ENCODE data around the gene FAM228A.
"Not testable (repeated sequence)": the region's sequence is repeated elsewhere in the genome, so short reads cannot be mapped to it uniquely, and the experiment has no call there.

FAM228A gene

DNA sequence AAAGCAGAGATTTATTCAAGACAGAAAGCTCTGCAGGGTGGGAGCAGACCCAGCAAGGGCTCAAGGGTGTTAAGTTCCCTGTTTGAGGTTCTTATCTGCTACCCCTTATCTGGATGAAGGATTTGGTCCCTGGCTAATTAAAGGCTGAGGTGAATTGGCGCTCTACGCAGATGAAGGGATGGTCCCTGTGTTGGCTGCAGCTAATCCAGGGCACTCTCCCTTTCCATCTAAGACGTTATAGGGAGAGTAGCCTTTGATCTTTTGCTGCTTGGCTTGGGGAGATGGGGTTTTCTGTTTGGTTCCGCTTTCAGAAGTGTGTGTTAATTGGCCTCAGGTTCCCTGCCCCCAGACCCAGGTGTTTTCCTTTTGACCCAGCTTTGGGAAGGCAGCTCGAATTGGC lies 17.0 kb downstream of the FAM228A start:
- DNase-seq: no peak

DNA sequence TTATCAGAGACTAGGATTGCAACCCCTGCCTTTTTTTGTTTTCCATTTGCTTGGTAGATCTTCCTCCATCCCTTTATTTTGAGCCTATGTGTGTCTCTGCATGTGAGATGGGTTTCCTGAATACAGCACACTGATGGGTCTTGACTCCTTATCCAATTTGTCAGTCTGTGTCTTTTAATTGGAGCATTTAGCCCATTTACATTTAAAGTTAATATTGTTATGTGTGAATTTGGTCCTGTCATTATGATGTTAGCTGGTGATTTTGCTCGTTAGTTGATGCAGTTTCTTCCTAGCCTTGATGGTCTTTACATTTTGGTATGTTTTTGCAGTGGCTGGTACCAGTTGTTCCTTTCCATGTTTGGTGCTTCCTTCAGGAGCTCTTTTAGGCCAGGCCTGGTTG lies 22.4 kb downstream of the FAM228A start:
- not testable (repeated sequence) for DNase-seq

DNA sequence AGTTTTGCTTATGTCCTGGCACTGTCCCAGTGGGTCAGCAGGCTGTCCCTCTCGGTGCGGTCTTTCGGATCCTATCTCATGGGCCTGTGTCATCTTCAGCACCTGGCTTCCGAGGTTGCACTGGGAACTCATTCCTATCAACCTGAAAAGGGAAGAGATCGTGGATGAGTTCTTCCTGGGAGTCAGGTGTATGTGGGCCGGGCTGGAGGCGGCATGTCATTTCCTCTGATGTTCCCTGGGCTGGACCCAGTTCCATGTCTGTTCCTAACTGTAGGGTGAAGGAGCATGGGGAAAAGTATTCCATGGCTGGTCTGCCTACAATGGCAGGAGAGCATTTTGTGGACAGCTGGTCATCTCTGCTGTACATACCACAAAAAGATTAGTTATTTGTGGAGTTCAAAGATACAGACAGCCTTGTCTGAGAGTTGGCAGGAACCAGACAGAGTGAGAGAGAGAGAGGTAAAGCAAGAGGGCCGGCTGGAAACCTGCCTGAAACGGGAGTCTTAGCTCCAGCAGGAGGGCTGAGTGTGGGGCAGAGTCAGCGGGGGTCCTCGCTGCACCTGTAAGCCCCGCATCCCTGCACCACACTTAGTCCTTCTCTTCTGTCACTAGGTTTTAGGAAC lies 25.2 kb downstream of the FAM228A start:
- no peak for DNase-seq

DNA sequence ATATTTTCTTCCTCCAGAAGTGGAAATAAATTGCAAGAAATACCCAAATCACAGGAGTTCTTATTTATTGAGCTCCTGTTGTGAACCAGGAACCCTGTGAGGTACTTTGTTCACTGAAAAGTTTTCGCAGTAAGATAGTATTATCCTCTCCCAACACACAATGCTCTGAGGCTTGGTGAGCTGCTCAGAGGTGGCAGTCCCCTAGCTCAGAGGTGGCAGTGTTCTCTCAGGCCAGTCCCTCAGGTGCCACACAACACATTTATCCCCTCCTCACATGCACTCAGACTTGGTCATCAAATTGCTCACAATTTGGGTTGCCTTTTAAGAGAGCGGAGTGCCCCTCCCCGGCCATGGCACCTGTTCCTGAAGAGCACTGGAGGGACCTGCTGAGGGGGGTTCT lies 25.9 kb downstream of the FAM228A start:
- no peak for DNase-seq

DNA sequence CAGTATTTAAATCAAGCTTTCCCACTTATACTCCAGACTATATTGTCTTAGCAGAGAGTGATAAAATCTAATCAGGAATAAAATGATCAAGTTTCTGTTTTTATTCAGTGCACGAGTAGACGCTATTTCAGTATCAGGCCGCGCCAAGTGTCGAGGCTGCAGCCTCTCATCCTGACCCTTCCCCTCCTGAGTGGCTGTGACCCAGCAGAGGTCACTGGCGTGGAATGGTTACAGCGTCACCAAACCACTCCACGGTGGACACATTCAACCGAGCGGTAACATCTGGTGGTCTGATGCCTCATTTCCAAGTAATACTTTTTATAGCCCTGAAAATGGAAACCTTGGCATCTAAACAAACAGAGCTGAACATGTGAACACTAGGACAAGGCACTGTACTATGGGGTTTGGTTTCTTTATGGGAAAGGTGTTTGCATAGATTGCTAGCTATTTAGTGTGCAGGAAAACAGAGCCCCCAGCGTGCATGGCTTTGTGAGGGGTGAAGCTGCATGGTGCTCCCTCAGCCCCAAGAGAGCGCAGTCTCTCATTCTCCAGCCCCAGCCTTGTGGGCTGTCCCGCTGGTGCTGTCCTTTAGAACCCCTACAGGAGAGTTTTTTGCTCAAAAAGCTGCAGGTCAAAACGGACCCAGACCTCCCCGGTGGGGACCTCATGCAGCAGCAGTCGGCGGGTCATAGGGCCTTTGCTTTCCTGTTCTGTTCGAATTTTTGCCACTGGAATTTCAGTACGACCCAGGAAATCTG lies 28.4 kb downstream of the FAM228A start:
- no peak for DNase-seq

DNA sequence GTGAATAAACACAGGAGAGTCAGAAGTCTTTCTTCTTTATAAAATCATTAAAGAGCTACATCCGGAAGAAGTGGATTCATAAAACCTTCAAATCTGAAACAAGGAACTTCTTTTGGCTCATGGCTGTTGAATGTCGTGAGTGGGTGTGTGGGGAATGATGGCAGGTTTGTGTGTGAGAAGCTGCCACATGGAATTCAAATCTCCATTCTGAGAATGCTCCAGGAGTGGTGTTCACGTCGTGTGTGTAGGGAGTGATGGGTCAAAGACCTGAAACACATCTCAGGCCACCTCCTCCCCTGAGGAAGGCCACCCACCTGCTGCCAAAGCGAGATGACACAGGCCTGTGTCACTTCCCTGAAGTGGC lies 28.9 kb downstream of the FAM228A start:
- DNase-seq: no peak

DNA sequence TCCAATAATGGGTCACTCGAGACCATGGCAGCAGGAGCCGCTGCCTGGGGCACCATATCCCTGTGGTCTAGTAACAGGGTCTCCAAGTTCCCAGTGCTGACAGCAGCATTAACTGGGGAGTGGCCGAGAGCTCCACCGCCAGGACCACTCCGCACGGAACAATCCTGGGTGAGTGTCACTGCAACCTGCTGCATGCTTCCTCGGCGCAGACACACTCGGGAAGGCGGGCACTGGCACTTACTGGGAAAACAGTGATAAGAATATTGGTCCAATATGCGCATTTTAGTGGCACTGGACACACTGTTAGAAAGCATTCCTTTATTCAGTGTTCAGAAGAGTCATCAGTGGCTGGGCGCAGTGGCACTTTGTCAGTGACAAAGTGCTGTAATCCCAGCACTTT lies 29.7 kb downstream of the FAM228A start:
- DNase-seq: no peak

DNA sequence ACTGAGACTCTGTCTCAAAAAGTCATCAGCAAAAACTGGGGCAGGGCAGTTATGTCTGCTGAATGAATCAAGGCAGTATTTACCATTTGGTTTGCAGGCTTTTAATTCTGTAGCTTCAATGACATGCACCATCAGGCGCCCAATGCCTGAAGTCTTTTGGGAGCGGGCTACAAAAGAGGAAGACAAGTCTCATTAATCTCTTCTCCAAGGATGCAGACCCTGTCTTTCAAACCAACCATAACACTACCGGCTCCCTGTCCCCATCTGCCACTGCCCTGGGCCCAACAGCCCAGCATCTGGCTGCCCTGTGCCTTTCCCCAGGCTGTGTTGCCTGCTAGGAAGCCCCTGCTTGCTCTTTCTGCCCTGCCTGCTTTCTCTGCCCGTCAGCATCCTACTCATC lies 30.3 kb downstream of the FAM228A start:
- no peak for DNase-seq

DNA sequence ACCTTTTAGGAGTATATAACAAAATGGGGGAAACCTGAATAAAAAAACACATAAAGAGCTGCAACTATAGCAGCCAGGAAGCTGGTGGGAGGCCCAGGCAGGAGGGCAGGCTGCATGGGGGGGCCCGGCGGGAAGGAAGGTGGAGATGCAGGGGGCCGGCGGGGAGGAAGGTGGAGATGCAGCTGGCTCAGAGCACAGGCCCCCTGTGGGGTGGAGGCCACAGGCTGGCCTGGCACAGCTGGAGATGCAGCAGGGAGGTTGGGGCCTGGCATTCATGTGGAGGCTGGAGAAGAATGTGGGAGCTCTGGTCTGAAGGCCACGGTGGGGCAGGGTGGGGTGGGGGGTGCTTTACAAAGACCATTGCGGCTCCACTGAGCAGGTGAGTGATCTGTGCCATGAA lies 31.4 kb downstream of the FAM228A start:
- DNase-seq: no peak

DNA sequence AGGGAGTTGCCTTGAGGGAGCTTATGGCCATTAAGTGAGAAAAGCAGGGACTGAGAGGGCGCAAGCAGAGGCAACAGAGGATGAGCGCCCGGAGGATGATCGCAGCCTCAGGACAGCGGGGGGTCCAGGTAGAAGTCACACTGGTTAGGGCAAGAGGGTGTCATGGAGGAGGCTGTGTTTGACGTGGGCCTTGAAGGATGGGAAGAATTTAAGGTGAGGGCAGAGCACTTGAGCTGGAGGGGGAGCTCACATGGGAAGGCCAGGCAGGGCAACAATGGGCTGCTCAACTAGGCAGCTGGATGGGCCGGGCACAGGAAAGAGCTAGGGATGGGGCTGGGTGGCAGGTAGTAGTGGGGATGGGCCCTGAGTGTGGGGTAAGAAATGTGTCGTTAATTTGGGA lies 31.9 kb downstream of the FAM228A start:
- DNase-seq: no peak

DNA sequence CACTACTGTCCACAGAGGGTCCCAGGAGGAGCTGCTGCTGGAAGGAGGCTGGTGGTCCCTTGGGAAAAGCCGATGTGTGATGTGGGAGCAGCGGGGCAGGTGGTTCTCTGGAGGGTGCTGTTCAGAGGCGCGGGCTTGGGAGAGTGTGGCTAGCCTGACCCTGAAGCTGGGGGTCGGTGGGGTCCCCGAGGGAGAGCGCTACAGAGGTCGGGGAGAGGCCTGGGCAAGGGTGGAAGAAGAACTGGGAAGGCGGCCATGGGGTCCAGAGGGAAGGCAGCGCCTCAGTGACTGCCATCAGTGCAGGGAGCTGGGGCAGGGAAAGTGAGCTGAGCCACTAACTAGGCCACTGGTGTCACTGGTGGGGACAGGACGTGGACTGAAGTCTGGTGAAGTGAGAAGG lies 32.5 kb downstream of the FAM228A start:
- no peak for DNase-seq

DNA sequence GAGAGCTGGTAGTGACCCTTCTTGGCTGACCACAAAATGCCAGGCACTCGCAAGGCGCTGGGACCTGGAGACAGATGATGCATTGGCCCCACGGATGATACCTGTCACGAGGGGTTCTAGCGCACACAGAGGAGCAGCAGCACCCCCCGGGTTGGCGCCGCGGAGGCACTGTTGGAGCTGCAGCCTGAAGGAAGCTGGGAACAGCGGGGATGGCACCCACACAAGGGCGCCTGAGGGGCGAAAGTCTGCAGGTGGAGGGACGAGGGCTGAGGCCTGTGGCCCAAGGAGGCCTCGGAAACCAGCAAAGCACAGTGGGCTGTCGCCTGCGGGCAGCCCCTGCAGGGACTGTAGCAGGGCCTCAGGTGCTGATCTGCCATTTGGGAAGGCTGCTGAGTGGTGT lies 33.6 kb downstream of the FAM228A start:
- no peak for DNase-seq

DNA sequence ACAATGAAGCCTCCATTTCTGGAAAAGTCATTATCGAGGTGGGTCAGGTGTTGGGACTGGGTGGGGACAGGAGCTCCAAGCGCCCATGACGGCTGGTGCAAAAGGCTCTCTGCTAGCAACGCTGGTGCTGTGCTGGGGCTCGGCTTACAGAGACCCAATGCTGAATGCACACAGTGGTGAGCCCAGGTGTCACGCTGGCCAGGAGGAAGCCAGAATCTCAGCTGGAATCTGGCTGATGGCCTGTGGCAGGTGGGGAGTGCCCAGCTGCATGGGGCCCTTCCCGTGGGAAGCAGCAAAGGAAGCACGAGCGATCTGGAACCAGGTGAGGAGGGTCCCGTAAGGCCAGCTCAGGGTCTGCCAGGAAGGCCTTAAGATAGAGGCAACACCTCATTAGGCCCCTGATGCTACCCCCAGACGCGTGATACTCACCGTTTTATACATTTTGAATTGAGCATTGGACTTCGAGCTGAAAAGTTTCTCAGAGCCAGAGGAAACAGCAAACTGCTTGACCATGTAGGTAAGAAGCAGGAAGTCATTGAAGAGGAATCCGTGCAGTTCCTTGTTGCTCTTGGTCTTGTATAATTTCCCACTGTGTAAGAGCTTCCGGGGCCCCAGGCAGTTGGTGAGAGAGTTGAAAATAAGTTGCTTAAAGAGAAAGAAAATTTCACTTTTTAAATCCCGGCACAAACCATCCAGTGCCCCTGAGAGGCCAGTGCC lies 34.7 kb downstream of the FAM228A start:
- no peak for DNase-seq

DNA sequence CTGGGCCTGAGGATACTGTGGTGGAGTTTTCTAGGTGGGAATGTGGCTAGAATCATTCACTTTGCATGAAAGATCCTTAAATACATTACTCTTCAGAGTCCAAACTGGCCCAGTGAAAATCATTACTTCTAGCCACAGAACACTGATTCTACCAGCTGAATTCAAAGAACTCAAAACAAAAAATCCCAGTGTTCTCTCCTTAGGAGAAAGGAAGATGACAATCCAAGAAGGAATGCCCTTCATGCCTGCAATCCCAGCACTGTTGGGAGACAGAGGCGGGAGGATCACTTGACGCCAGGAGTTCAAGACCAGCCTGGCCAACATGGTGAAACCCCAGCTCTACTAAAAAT lies 35.2 kb downstream of the FAM228A start:
- no peak for DNase-seq

DNA sequence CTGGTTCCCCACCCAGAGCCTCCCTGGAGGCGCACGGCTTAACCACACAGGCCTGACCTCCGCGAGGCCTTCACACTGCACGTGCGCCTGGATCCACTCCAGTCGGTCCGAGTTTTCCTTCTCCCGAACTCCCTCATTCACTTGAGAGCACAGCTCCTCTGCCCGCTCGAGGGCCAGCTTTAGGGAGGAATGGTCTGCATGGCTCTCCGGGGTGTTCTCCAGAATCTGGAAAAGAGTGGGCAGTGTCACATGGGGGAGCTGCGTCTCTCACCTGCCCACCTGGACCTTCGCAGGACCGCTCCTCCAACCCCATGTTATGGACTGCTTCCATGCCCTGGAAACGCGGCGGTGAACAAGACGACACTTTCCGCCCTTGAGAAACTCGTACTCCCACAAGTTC lies 35.9 kb downstream of the FAM228A start:
- DNase-seq: no peak

DNA sequence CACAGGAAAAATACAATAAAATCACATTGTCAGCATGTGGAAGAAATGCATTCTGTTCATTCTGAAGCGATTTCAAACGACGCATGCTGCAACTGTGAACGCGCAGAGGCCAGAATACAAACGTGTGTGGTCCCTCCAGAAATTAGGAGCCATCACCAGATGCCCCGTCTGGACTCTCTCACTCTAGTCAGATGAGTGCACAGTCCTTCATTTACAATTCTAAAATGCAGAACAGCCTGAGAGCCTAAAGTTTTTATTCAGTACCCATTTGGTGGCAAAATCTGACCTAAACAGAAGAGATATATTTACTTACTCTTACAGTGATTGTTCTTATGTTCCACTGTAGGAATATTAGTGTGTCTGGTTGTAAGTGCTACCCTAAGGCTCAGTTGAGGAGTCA lies 36.6 kb downstream of the FAM228A start:
- DNase-seq: no peak

DNA sequence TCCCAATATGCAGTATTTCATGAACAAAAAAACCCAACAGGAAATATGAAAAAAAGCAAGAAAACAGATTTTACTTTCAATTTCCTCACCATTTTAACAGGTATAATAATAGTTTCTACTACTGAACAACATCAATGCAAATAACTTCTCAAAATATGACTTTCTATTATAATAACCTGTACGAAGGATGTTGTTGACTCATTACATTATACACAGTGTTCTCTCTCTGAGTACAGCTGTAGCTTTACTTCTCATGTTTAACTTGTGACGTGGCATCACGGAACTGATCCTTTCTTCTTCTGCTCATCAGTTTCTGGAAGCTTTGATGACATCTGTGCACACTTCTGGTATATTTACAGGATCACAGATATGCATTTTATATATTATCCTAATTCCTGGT lies 40.0 kb downstream of the FAM228A start:
- no peak for DNase-seq

DNA sequence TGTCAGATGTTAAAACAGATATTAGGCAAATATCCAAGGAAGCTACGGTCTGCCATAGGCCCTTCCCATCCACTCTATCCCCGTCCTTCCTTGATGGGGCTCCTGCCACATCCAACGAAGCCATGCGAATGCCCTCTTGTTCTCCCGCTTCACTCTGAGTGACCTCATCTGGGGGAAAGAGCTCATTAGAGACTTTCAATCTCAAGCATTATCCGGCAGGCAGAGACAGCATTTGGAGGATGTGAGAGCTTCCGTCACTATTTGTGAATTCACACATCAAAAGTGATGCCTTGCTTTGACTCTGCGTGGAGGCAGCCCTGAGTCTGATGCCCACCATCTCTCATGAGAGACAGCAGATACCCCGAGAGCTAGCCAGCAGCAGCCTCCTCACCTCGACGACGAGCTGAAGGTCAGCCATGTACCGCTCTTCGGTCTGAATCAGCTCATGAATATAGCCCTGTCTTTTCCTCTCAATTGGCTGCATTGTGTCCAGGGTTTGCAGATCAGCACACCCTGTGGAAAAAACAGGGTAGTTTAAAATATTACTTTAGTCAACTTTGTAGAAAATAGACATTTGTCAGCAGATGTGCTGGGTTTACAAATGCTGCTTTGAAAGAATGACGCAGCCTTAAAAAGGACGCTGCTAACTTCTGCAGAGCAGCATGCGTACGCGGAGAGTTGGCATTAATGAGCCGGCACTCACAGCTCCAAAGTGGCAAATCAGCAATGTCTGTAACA lies 45.9 kb downstream of the FAM228A start:
- no peak for DNase-seq

DNA sequence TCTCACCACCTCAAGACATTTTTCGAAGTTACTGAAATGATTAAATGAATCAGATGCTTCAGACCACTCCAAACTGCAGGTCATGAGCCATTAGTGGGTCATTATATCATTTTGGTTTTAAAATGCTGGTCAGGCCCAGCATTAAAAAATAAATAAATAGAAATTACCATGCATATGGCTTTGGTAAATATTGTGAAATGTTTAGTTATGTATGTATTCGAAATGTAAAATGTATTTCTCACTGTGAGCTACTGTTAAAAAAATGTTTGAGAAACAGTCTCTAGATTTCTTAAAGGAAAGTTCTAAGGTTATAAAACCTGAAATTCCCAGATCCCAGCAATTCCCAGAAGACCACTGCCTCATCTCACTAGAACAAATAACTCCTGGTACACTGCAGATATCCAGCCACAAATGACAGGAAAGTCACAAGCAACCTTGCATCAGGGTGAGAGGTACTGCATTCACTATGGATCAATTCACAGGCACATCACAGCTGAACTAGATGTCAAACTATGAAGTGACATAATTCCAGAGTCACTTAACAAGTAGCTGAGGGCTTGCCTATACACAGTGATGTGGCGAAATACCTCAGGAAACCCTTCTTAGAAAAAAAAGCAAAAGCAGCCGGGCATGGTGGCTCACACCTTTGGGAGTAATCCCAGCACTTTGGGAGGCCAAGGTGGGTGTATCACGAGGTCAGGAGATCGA lies 46.6 kb downstream of the FAM228A start:
- no peak for DNase-seq

DNA sequence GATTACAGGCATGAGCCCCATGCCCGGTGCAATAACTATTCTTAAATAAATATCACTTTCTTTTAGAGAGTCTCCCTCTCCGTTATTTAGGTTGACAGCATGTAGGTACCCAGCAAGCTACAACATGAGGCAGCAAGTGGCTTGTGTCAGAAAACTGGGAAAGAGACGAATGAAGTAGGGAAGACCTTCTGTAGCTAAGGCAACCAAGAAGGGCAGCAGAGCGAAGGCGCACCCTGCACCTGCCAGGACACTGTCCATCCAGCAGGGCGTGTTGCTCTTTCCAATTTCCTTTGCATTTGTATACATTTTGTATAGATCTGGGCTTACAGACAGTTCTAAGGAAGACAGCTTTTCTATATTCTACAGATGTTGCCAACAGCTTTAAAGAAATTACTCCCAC lies 48.1 kb downstream of the FAM228A start:
- no peak for DNase-seq

DNA sequence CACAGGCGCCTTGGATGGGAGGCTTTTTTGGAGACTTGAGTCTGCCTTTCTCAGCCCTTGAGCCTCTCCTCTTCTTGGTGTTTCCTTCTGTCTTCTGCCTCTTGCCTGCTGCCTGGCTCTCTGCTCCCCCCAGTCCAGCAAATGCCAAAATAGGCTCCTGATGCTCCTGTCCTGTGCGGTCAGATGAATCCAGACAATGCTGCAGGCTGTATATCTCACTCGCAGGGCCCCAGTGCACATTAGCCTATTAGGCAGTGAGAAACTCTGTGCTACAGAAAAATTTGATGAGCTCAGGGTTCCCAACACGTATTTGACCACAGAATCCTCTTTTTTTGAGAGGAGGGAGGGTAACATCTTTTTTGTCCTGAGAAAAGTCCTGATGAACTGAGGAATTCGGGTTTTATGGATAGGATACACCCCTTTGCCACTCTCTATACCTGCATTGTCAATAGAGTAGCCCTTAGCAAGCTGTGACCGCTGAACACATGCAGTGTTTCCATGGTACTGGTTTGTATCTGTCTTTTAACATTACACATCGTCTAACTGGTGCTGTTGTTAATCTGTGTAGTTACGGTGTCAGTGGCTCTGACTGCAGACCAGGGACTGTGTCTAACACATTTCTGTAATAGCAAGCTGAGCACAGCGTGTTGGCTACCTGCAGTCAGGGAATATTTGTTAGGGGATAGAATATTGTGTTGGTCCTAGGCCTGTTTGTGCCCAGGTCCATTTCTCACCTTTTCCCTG lies 50.8 kb downstream of the FAM228A start:
- no peak for DNase-seq

DNA sequence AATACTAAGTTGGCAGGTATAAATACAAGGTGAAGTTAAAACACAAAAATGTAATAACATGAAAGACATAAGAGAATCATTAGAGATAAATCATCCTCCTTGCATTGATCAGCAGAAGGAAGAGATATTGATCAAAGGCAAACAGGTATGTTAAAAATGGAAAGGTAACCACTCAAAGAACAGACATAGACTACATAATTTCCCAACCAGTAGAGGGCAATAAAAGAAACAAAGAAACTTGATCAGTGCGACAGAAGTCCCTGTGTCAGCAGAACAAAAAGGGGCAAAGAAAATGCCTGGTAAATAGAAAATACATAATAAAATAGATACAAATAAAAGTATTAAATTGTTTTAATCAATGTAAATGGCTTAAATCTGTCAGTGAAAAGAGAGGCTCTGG lies 53.6 kb downstream of the FAM228A start:
- no peak for DNase-seq
